SK-N-MC (cell line): ENCODE results near the gene MAST2.

Source experiments
- EZH2 ChIP-seq: fragments of 200-600 bp; sonication (generic); IDR thresholded peaks from one replicate; pipeline ENCODE4 v1.6.1; 2017; ENCODE audit warnings: antibody characterized with exemption
- POLR2AphosphoS5 ChIP-seq: IDR thresholded peaks from 2 replicates; pipeline ENCODE4 v1.6.1; 2012; ENCODE audit warnings: mild to moderate bottlenecking, low read depth, low read length, borderline replicate concordance

DNA sequence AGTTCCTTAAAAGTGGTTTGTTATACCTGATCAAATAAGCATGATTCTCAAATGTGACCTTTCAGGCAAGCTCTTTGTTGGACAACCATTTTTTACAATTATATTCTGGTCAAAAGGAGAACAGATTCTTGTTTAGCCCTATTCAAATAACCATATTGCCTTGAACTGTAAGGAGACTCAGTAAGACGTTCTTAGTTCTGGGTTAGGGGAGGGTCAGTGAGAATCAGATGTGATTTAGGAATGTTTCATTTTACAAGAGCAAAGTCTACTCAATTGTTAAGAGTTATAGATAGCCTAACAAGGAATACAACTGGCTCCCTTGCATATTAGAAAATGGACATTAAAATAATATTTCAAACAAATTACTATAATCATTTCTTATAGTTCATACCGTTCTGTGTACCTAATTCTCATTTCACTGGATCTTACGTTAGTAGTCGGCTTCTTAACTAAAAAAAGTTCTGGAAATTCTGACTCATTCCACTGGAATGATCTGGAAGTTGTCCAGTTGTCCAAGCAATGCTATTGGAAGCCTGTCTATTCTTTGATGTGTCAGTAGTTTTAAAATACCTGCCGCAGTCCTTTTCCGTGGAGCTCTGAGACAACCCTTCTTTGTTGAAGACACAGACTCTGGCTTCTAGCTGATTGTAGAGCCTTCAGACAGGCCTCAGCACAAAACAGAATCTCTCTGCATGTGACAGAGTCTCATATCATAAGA, 88.8 kb downstream of the MAST2 start:
- TF ChIP-seq EZH2 (no peak), POLR2AphosphoS5 (no peak)
